ENCODE measurements around the gene C1orf52.

The C1orf52 gene

GRCh38 chr1:85229574-85230097 lies 29.8 kb downstream of the C1orf52 start:
- no peak for DNase-seq (ENCODE audit: low spot score)

GRCh38 chr1:85228972-85229371 lies 30.5 kb downstream of the C1orf52 start:
- DNase-seq (ENCODE audit: low spot score), result no peak

GRCh38 chr1:85225624-85226380 lies 33.7 kb downstream of the C1orf52 start:
- DNase-seq (ENCODE audit: low spot score), result no peak

- DNase-seq (ENCODE audit: low spot score), result no peak
Measured at GRCh38 chr1:85224734-85225623, 34.5 kb downstream of the C1orf52 start.

- DNase-seq (ENCODE audit: low spot score), result no peak
Measured at GRCh38 chr1:85224295-85224694, 35.2 kb downstream of the C1orf52 start.

GRCh38 chr1:85223334-85223733 lies 36.1 kb downstream of the C1orf52 start:
- DNase-seq (ENCODE audit: low spot score), result no peak

- no peak for DNase-seq (ENCODE audit: low spot score)
Measured at GRCh38 chr1:85220756-85221201, 38.7 kb downstream of the C1orf52 start.

GRCh38 chr1:85219853-85220610 lies 39.4 kb downstream of the C1orf52 start:
- DNase-seq (ENCODE audit: low spot score), result no peak

GRCh38 chr1:85216697-85217096 lies 42.8 kb downstream of the C1orf52 start:
- DNase-seq (ENCODE audit: low spot score), result no peak

- no peak for DNase-seq (ENCODE audit: low spot score)
Measured at GRCh38 chr1:85214654-85215053, 44.8 kb downstream of the C1orf52 start.

- no peak for DNase-seq (ENCODE audit: low spot score)
Measured at GRCh38 chr1:85208488-85208887, 51.0 kb downstream of the C1orf52 start.

- no peak for DNase-seq (ENCODE audit: low spot score)
Measured at GRCh38 chr1:85203573-85204171, 55.8 kb downstream of the C1orf52 start.

GRCh38 chr1:85202864-85203255 lies 56.6 kb downstream of the C1orf52 start:
- DNase-seq (ENCODE audit: low spot score), result no peak

GRCh38 chr1:85202092-85202863 lies 57.2 kb downstream of the C1orf52 start:
- DNase-seq (ENCODE audit: low spot score), result no peak

GRCh38 chr1:85201340-85202091 lies 57.9 kb downstream of the C1orf52 start:
- peak; percentile 88 for DNase-seq (ENCODE audit: low spot score)

GRCh38 chr1:85200463-85201339 lies 58.8 kb downstream of the C1orf52 start, which contains the start of gene SYDE2:
SYDE2 (minus strand) TSS chr1:85201016; CDS start chr1:85200996, 20 bp downstream.
- peak; percentile 94 for DNase-seq (ENCODE audit: low spot score)
